ENCODE data around the gene FGL2.
A peak's percentile ranks its signal among the peaks of the same experiment; 100 is the strongest.

Gene FGL2

GRCh38 chr7:77200542-77200941 lies 923 bp upstream of the FGL2 start:
- peaks cover 0 to 4% (median 0%) of the 10 kb centered on the region in 11 experiments; a peak in 1 of 22 replicates for H3K36me3 ChIP-seq
- peak overlapping the region in 6 of 11 experiments; percentile 0 to 63 (median 49); a peak in 9 of 22 replicates for H3K27ac ChIP-seq
- TF ChIP-seq Cebpa-rat (IDR thresholded peaks at IDR 0.05) = no peak
- peaks cover 5 to 59% (median 14%) of the 10 kb centered on the region in 10 experiments for H3K4me1 ChIP-seq
- no peaks in the 10 kb centered on the region for H3K9me3 ChIP-seq (replicated peaks in 1 of 11)
- peak overlapping the region in 3 of 11 experiments; percentile 17 to 69 (median 66); a peak in 4 of 22 replicates for H3K9ac ChIP-seq
- H4K20me1 ChIP-seq = no peaks in the 10 kb centered on the region
- H3K4me2 ChIP-seq = peak overlapping the region in 6 of 11 experiments; percentile 31 to 97 (median 78); a peak in 12 of 22 replicates
- peaks cover 0 to 8% (median 0%) of the 10 kb centered on the region in 11 experiments; a peak in 4 of 22 replicates for H3K27me3 ChIP-seq
- H3K4me3 ChIP-seq = peak overlapping the region in 2 of 10 experiments; percentile 50 to 58; a peak in 2 of 20 replicates

- H3K4me2 ChIP-seq = peak overlapping the region in 3 of 11 experiments; percentile 81 to 97 (median 84); a peak in 6 of 22 replicates
Observed at GRCh38 chr7:77197141-77197540, 2.5 kb downstream of the FGL2 start.

GRCh38 chr7:77188731-77189437 lies 10.7 kb downstream of the FGL2 start:
- no peaks in the 10 kb centered on the region for H4K20me1 ChIP-seq
- no peaks in the 10 kb centered on the region for H3K27me3 ChIP-seq
- peak overlapping the region in 7 of 11 experiments; percentile 5 to 77 (median 51); a peak in 10 of 22 replicates for H3K27ac ChIP-seq
- H3K4me2 ChIP-seq = peak overlapping the region; percentile 11 to 85 (median 45); a peak in 18 of 22 replicates
- peak overlapping the region in 3 of 11 experiments; percentile 13 to 41 (median 31); a peak in 2 of 22 replicates for H3K9ac ChIP-seq
- H3K4me1 ChIP-seq = peaks cover 20 to 97% (median 36%) of the 10 kb centered on the region in 10 experiments
- peaks cover 0 to 18% (median 6%) of the 10 kb centered on the region in 11 experiments; a peak in 11 of 22 replicates for H3K9me3 ChIP-seq (replicated peaks in 1 of 11)
- no peaks in the 10 kb centered on the region for H3K36me3 ChIP-seq
- no peak overlapping the region for H3K4me3 ChIP-seq
- TF ChIP-seq Cebpa-rat (IDR thresholded peaks at IDR 0.05) = no peak

More at GRCh38 chr7:77197141-77197540, 2.5 kb downstream of the FGL2 start:
- no peaks in the 10 kb centered on the region for H4K20me1 ChIP-seq
- no peak overlapping the region for H3K27ac ChIP-seq
- TF ChIP-seq Cebpa-rat (IDR thresholded peaks at IDR 0.05) = no peak
- H3K9me3 ChIP-seq (replicated peaks in 1 of 11) = peaks cover 0 to 5% (median 0%) of the 10 kb centered on the region in 11 experiments; a peak in 4 of 22 replicates
- peaks cover 0 to 4% (median 0%) of the 10 kb centered on the region in 11 experiments; a peak in 1 of 22 replicates for H3K36me3 ChIP-seq
- peak overlapping the region in 2 of 11 experiments; percentile 61 to 73; a peak in 3 of 22 replicates for H3K9ac ChIP-seq
- peak overlapping the region in 4 of 10 experiments; percentile 12 to 63 (median 54); a peak in 7 of 20 replicates for H3K4me3 ChIP-seq
- peaks cover 13 to 90% (median 26%) of the 10 kb centered on the region in 10 experiments for H3K4me1 ChIP-seq
- H3K27me3 ChIP-seq = peaks cover 0 to 8% (median 0%) of the 10 kb centered on the region in 11 experiments; a peak in 4 of 22 replicates

- Histone ChIP-seq H3K36me3 (peaks cover 0 to 7% (median 0%) of the 10 kb centered on the region in 11 experiments; a peak in 1 of 22 replicates), H3K4me3 (no peak overlapping the region), H3K9me3 (replicated peaks in 1 of 11) (peaks cover 0 to 11% (median 5%) of the 10 kb centered on the region in 11 experiments; a peak in 12 of 22 replicates), H3K27ac (no peak overlapping the region), H3K4me2 (peak overlapping the region in 3 of 11 experiments; percentile 11 to 79 (median 40); a peak in 5 of 22 replicates), H4K20me1 (no peaks in the 10 kb centered on the region), H3K27me3 (no peaks in the 10 kb centered on the region), H3K4me1 (peaks cover 8 to 88% (median 20%) of the 10 kb centered on the region in 10 experiments; a peak in 18 of 20 replicates), H3K9ac (no peak overlapping the region)
- no peak for TF ChIP-seq Cebpa-rat (IDR thresholded peaks at IDR 0.05)
Observed at GRCh38 chr7:77185866-77186265, 13.8 kb downstream of the FGL2 start.

- H3K4me2 ChIP-seq = peak overlapping the region in 3 of 11 experiments; percentile 11 to 79 (median 40); a peak in 5 of 22 replicates
- TF ChIP-seq Cebpa-rat (IDR thresholded peaks at IDR 0.05) = no peak
- no peak overlapping the region for H3K9ac ChIP-seq
Observed at GRCh38 chr7:77184990-77185389, 14.6 kb downstream of the FGL2 start.

GRCh38 chr7:77184463-77184862 lies 15.2 kb downstream of the FGL2 start:
- no peak overlapping the region for H3K9ac ChIP-seq
- H3K4me2 ChIP-seq = peak overlapping the region in 3 of 11 experiments; percentile 1 to 79 (median 40); a peak in 4 of 22 replicates
- no peaks in the 10 kb centered on the region for H4K20me1 ChIP-seq
- H3K27ac ChIP-seq = no peak overlapping the region
- H3K36me3 ChIP-seq = peaks cover 0 to 8% (median 0%) of the 10 kb centered on the region in 11 experiments; a peak in 2 of 22 replicates
- peaks cover 7 to 74% (median 14%) of the 10 kb centered on the region in 10 experiments; a peak in 18 of 20 replicates for H3K4me1 ChIP-seq
- no peaks in the 10 kb centered on the region for H3K27me3 ChIP-seq
- TF ChIP-seq Cebpa-rat (IDR thresholded peaks at IDR 0.05) = no peak
- H3K4me3 ChIP-seq = no peak overlapping the region
- peaks cover 0 to 12% (median 6%) of the 10 kb centered on the region in 11 experiments; a peak in 12 of 22 replicates for H3K9me3 ChIP-seq (replicated peaks in 1 of 11)

More at GRCh38 chr7:77184990-77185389, 14.6 kb downstream of the FGL2 start:
- Histone ChIP-seq H3K4me1 (peaks cover 8 to 79% (median 19%) of the 10 kb centered on the region in 10 experiments; a peak in 18 of 20 replicates), H4K20me1 (no peaks in the 10 kb centered on the region), H3K27me3 (no peaks in the 10 kb centered on the region), H3K36me3 (peaks cover 0 to 8% (median 0%) of the 10 kb centered on the region in 11 experiments; a peak in 2 of 22 replicates), H3K27ac (no peak overlapping the region), H3K9me3 (replicated peaks in 1 of 11) (peaks cover 0 to 12% (median 6%) of the 10 kb centered on the region in 11 experiments; a peak in 12 of 22 replicates), H3K4me3 (no peak overlapping the region)

- peaks cover 0 to 52% (median 3%) of the 10 kb centered on the region in 10 experiments; a peak in 7 of 20 replicates for H3K4me1 ChIP-seq
- TF ChIP-seq Cebpa-rat (IDR thresholded peaks at IDR 0.05) = no peak
- H3K4me2 ChIP-seq = peak overlapping the region in 2 of 11 experiments; percentile 40 to 79; a peak in 4 of 22 replicates
- H3K27ac ChIP-seq = no peak overlapping the region
- peaks cover 0 to 8% (median 0%) of the 10 kb centered on the region in 11 experiments; a peak in 2 of 22 replicates for H3K36me3 ChIP-seq
- no peak overlapping the region for H3K4me3 ChIP-seq
- no peaks in the 10 kb centered on the region for H4K20me1 ChIP-seq
- H3K9me3 ChIP-seq (replicated peaks in 1 of 11) = peaks cover 0 to 12% (median 6%) of the 10 kb centered on the region in 11 experiments; a peak in 12 of 22 replicates
- H3K27me3 ChIP-seq = no peaks in the 10 kb centered on the region
- no peak overlapping the region for H3K9ac ChIP-seq
Observed at GRCh38 chr7:77182261-77182660, 17.4 kb downstream of the FGL2 start.

- Histone ChIP-seq H3K36me3 (peaks cover 0 to 8% (median 0%) of the 10 kb centered on the region in 11 experiments; a peak in 2 of 22 replicates), H3K4me3 (no peak overlapping the region), H3K4me1 (peaks cover 0 to 46% (median under 1%) of the 10 kb centered on the region in 10 experiments; a peak in 7 of 20 replicates), H3K9ac (no peak overlapping the region), H3K4me2 (no peak overlapping the region), H3K27ac (no peak overlapping the region), H3K9me3 (replicated peaks in 1 of 11) (peaks cover 0 to 12% (median 6%) of the 10 kb centered on the region in 11 experiments; a peak in 12 of 22 replicates), H3K27me3 (no peaks in the 10 kb centered on the region), H4K20me1 (no peaks in the 10 kb centered on the region)
- no peak for TF ChIP-seq Cebpa-rat (IDR thresholded peaks at IDR 0.05)
Observed at GRCh38 chr7:77181734-77182133, 17.9 kb downstream of the FGL2 start.

Data from BLaER1 treated with 17β-estradiol and CSF1 and Interleukin-3, amounts not matched to agents 10 nM and 100 nM (cell line).